Measurements from ENCODE around the gene TM2D3.

The TM2D3 gene

GRCh38 chr15:101599091-101599490 is 53.1 kb downstream of the TM2D3 start:
- no peak for DNase-seq

- DNase-seq = no peak
Observed at GRCh38 chr15:101597360-101597928, 54.7 kb downstream of the TM2D3 start.

GRCh38 chr15:101596633-101597032 is 55.5 kb downstream of the TM2D3 start:
- no peak for DNase-seq
